GM21786 (cell line): ENCODE results near the gene ACLY.
"Not testable (repeated sequence)": the region's sequence is repeated elsewhere in the genome, so short reads cannot be mapped to it uniquely, and the experiment has no call there.

Experiments
- ATAC-seq: cut with Tn5 transposase; IDR thresholded peaks from one replicate; pipeline ENCODE4 v1.9.1; 2021; ENCODE audit not compliant: unreplicated experiment

ACLY gene

GRCh38 chr17:41912925-41913324 lies 5.8 kb downstream of the ACLY start:
- ATAC-seq = no peak

DNA sequence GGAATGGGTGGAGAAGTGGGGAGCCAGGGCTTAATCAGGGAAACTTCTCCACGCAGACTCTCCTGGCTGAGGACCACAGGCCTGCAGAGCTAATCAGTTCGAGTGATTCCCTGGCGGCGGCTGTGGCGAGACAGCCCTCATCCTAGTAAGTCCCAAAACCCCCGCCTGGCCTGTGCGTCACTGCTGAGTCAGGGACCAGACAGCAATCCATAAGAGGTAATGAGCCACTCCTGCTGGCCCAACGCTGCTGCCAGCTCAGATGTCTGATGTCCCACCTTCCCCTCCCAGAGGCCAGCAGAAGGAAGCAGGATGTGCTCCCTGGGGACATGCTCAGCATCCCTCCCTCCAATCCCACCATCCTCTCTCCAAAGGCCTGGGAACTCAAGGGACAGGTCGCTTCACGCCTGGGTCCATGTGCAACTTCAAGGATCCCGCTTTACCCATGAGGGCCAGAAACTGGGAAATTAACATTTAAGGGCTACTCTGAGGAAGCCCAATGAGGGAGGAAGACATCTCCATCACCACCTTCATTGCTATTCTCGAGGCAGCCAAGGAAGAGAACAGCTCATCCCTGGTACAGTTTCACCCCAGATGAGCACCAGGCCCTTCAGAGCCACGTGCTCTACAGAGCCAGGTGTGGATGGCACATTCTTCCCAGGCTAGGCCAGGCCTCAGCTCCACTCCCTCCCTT lies 7.9 kb downstream of the ACLY start:
- no peak for ATAC-seq

DNA sequence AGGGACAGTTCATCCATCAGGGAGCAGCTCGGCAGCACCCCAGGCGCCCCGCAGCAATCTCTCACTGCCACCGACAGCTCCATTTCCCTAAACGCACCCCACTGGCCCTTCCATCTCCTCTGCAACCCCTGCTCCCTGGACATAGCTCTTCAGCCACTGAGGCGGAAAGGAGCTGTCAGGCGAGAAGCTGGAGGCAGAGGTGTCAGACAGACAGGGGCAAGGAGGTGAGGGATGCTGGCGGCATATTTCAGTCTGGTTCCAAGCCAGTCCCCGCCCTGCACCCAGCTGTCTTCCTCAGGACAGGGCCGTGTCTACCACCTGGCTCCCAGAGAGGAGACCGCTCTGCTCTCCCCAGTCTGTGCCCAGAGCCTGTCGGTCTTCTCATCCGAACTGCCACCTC lies 9.7 kb downstream of the ACLY start:
- no peak for ATAC-seq

DNA sequence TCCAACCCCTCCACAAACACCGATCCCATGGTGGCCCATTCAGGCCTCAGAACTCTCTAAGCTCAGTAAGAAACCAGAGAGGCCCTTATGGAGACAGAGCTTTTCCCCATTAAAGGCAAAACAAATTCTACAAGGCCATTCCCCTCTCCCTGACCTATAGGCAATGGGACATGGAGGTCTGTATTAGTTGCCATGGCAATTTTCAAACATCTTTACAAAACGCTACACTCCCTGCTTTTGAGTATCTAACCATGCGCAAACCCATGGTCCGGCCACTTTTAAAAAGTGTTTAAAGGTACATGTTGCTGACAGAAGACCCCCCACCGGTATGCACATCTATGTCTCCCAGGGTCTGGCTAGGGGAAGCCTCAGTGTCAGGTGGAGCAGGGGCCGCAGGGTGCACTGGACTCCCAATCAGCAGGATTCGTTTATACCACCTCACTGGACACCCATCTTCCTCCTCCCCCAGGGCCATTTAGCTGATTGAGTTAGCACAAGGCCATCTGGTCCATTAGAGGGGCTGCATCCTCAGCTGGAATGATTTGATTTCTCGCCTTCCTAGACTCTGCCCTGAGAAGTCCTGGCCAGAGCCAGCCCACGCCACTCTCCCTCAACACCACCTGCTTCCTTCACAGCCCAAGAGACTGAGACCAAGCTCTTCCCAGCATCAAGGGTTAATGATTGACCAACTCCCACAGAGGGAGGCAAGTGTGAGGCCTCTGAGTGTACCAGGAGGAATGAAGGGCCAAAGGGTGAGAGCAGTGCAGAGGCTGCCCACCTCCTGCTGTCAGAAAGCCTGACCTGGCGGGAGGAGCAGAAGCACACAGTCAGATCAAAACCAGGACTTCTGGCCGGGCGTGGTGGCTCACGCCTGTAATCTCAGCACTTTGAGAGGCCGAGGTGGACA lies 10.9 kb downstream of the ACLY start:
- ATAC-seq = no peak

- ATAC-seq = no peak
These were observed 11.6 kb downstream of the ACLY start for GRCh38 chr17:41907185-41907556.

GRCh38 chr17:41906465-41907184 lies 12.1 kb downstream of the ACLY start:
- no peak for ATAC-seq

GRCh38 chr17:41905172-41905571 lies 13.6 kb downstream of the ACLY start:
- ATAC-seq = no peak

- no peak for ATAC-seq
These were observed 14.4 kb downstream of the ACLY start for GRCh38 chr17:41904242-41904841.

GRCh38 chr17:41901646-41902045 lies 17.1 kb downstream of the ACLY start:
- no peak for ATAC-seq

DNA sequence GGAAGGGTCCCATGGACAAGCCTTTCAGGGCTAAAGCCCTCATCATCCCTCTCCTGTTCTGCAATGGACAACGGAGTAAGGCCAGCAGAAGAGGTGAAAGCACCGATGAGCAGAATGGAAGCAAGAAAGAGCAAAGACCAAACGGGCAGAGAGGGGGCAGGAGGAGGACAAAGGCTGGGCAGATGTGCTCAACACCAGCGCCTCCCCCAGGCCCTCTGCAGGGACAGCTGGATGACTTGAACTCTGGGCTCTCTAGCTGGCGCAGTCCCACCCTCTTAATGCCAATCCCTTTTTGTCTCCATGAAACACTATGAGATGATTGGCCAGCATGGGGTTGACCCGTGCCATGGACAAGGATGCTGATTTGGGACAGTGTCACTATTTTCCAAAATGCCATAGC lies 22.0 kb downstream of the ACLY start:
- ATAC-seq = no peak

GRCh38 chr17:41895617-41896016 lies 23.1 kb downstream of the ACLY start:
- ATAC-seq = no peak

- no peak for ATAC-seq
These were observed 23.9 kb downstream of the ACLY start for GRCh38 chr17:41894791-41895331.

DNA sequence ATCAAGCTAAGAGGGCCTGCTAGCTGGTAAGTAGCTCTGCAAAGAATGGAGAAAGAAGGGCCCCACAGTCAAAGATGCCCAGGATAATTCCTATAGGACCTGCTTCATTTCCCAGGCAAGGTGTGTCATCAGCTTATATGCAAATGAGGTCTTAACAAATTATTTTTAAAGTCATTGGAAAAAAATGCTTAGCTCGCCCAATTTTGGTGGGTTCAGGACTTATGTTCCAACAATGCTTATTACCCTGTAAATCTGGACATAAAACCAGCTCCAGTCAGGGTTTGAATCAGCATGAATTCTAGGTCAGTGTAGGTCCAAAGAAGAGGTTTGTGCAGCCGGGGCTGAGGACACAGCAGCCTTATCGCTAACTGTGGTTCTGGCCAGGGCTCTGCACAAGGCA lies 25.4 kb downstream of the ACLY start:
- ATAC-seq = no peak

GRCh38 chr17:41892021-41892376 lies 26.8 kb downstream of the ACLY start:
- no peak for ATAC-seq

DNA sequence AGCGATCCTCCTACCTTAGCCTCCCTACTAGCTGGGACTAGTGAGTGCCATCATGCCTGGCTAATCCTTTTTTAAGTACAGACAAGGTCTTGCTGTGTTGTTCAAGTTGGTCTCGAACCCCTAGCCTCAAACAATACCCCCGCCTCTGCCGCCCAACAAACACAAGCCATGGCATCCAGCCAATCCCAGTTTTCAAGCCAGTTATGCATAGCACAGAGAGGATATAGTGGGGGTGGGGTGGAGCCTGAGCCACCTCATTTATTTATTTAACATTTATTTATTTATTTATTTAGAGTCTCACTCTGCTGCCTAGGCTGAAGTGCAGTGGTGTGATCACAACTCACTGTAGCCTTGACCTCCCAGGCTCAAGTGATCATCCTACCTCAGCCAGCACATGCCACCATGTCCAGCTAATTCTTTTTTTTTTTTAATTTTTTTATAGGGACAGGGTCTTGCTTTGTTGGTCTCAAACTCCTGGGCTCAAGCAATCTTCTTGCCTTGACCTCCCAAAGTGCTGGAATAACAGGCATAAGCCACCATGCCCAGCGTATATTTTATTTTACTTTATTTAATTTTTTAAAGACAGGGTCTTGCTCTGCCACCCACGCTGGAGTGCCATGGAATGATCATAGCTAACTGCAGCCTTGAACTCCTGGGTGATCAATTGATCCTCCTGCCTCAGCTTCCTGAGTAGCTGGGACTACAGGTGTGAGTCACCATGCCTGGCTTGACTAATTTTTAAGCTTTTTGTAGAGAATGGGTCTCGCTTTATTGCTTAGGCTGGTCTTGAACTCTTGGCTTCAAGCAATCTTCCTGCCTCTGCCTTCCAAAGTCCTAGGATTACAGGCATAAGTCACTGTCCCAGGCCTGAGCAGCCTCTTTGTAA lies 27.4 kb downstream of the ACLY start:
- ATAC-seq = no peak

DNA sequence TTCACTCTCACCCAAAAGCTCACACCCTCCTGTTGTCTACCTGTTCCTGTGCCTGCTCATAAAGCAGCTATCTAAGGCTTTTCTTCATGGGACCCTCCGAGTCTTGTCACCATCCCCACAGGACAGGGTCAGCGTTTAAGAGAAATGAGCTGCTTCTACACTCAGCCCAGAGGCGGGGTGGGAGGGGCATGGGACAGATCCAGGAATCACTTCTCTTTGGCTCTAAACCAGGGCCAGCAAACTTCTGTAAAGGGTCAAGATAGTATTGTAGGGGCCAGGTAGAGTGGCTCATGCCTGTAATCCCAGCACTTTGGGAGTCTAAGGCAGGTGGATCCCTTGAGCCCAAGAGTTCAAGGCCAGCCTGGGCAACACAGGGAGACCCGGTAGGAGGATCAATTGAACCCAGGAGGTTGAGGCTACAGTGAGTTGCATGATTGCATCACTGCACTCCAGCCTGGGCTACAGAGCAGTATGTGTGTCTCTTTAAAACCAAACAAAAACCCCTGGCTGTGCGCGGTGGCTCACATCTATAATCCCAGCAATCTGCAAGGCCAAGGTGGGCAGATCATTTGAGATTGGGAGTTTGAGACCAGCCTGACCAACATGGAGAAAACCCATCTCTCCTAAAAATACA lies 30.3 kb downstream of the ACLY start:
- no peak for ATAC-seq

- ATAC-seq = no peak
These were observed 33.0 kb downstream of the ACLY start for GRCh38 chr17:41885733-41886132.

GRCh38 chr17:41882756-41883155 lies 36.0 kb downstream of the ACLY start:
- ATAC-seq = no peak

GRCh38 chr17:41880130-41880529 lies 38.6 kb downstream of the ACLY start:
- ATAC-seq = no peak

DNA sequence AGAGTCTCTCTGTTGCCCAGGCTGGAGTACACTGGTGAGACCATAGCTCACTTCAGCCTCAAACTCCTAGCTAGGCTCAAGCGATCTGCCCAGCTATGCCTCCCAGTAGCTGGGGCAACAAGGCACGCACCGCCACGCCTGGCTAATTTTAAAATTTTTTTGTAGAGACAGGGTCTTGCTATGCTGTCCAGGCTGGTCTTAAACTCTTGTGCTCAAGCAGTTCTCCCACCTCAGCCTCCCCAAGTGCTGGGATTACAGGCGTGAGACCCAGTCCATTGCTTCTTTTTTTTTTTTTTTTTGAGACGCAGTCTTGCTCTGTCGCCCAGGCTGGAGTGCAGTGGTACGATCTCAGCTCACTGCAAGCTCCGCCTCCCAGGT lies 44.5 kb downstream of the ACLY start:
- not testable (repeated sequence) for ATAC-seq
